Measurements from ENCODE around the gene SMIM7.
A peak's percentile ranks its signal among the peaks of the same experiment; 100 is the strongest.
"Not testable (repeated sequence)": the region's sequence is repeated elsewhere in the genome, so short reads cannot be mapped to it uniquely, and the experiment has no call there.

The SMIM7 gene

GRCh38 chr19:16654140-16654539, 5.8 kb downstream of the SMIM7 start:
- no peak for DNase-seq

GRCh38 chr19:16652854-16653253, 7.1 kb downstream of the SMIM7 start:
- no peak for DNase-seq

DNA sequence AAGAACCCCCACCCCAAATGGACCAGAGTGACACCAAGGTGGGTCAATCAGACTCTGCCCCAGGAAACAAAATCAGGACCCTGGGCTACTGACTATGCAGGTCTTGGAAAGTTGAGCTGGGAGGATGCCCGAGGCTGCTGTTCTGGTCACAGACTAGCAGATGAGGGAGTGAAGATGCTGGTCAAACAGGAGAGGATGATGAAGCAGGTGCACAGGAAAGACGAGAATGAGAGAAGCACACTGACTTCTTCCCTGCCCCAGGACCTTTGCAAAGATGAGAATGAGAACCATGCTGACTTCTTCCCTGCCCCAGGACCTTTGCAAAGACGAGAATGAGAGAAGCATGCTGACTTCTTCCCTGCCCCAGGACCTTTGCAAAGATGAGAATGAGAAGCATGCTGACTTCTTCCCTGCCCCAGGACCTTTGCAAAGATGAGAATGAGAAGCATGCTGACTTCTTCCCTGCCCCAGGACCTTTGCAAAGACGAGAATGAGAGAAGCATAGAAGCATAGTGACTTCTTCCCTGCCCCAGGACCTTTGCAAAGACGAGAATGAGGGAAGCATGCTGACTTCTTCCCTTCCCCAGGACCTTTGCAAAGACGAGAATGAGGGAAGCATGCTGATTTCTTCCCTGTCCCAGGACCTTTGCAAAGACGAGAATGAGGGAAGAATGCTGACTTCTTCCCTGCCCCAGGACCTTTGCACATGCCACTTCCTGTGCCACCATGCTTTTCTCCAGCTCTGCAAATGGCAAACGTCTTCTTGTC, 8.3 kb downstream of the SMIM7 start:
- not testable (repeated sequence) for DNase-seq

- DNase-seq = no peak
Observed at GRCh38 chr19:16650821-16651220, 9.1 kb downstream of the SMIM7 start.

DNA sequence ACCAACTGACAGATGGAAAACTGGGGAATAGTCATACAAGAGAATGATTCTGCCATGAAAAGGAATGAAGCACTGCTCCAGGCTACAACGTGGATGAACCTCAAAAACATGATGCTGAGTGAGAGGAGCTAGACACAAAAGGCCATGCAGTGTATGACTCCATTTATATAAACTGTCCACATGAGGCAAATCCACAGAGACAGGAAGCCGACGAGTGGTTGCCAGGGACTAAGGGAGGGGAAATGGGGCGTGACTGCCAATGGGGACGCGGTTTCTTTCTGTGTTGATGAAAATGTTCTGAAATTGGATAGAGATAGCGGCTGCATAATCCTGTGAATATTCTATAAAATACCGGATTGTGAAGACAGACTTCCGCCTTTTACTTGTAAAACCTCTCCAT, 10.2 kb downstream of the SMIM7 start:
- no peak for DNase-seq

GRCh38 chr19:16645140-16645539, 14.8 kb downstream of the SMIM7 start:
- DNase-seq = no peak

DNA sequence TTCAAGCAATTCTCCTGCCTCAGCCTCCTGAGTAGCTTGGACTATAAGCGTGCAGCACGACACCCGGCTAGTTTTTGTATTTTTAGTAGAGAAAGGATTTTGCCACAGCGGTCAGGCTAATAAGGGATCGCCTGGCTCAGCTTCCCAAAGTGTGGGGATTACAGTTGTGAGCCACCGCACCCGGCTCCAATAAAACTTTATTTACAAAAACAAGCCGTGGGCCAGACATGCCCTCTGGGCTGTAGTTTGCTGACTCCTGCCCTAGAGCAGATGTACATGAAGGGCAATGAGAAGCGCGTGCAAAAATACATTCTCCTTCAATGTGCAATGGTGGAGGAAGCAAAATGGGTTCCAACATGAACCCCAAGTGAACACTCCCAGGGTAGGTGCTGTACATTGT, 18.2 kb downstream of the SMIM7 start:
- DNase-seq = no peak

DNA sequence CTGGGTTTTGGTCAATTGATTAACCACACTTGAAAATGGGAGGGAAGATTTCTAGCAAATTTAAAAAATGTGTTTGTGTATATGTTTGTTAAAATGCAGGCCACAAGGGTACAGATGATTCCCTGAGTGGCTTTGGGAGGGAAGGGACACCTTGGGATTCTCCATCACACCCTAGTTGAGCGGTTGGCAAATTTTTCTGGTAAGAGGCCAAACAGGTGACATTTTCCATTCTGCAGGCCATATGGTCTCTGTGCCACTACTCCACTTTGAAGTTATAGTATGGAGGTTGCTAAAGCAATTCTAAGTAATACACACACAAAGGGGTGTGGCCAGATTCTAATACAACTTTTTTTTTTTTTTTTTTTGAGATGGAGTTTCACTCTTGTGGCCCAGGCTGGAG, 19.0 kb downstream of the SMIM7 start:
- DNase-seq = no peak

GRCh38 chr19:16638666-16639065, 21.3 kb downstream of the SMIM7 start:
- no peak for DNase-seq

GRCh38 chr19:16637535-16637934, 22.4 kb downstream of the SMIM7 start:
- no peak for DNase-seq

DNA sequence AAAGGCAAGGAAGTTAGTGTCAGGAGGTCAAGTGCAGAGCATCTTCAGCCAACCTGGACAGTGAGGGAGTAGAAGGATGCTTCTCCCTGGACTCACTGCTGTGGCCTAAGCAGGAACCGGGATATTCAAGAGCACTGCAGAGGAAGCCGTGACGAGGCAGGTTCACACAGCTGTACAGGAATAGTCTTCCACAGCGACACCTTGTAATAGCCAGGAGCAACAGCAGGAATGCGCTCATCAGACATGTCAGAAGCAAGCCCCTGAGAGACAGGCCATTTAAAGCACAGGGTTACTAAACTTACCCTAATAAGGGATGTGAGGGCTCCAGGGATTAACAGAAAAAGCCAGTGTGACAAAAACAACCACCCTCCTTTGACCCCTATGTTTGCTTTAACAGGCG, 28.5 kb downstream of the SMIM7 start:
- no peak for DNase-seq

- DNase-seq = no peak
Observed at GRCh38 chr19:16628984-16629691, 30.8 kb downstream of the SMIM7 start.

DNA sequence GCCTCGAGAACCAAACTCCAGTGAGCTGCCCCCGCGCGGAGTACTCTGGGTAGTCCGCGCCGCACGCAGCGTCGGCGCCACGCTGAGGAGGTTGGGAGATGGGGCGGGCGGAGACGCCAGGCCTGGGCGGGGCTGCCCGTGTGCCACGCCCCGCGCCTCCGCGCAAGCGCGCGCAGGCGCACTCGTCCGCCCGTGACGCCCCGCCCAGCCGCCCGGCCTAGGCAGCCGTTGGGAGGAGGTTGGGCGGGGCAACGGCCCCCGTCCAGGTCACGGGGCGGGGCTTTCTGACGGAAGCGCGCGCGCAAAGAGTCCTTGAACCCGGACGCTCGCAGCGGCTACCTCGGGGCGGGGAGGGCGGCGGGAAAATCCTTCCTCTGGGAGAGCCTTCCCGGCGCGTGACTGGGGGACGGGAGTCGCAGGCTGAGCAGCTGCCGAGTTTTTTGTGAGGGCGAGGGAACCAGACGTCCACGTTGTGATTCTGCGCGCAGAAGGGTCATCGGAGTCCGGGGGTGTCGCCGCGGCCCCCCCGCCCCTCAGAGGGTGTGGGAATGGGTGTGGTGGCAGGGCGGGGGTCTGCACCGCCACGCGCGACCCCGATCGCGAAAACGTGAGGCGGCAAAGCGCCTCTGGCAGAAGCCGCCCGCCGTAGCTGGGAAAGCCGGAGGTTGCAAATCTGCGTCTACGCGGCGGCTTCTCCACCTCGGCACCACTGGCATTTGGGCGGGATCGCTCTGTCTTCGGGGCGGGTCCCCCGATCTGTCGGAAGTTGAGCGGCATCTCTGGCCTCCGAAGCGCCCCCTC, 31.6 kb downstream of the SMIM7 start, which contains the start of gene MED26:
Gene MED26, minus strand, starts transcription at position 22 of the 801 bp plus-strand sequence. CDS start 261 bp downstream, outside the sequence.
- DNase-seq = peak; percentile 80

- no peak for DNase-seq
Observed at GRCh38 chr19:16627928-16628182, 32.1 kb downstream of the SMIM7 start.

- no peak for DNase-seq
Observed at GRCh38 chr19:16627193-16627927, 32.6 kb downstream of the SMIM7 start.

- DNase-seq = no peak
Observed at GRCh38 chr19:16626796-16627192, 33.1 kb downstream of the SMIM7 start.

- no peak for DNase-seq
Observed at GRCh38 chr19:16625163-16625958, 34.6 kb downstream of the SMIM7 start.

GRCh38 chr19:16624236-16624635, 35.7 kb downstream of the SMIM7 start:
- no peak for DNase-seq

DNA sequence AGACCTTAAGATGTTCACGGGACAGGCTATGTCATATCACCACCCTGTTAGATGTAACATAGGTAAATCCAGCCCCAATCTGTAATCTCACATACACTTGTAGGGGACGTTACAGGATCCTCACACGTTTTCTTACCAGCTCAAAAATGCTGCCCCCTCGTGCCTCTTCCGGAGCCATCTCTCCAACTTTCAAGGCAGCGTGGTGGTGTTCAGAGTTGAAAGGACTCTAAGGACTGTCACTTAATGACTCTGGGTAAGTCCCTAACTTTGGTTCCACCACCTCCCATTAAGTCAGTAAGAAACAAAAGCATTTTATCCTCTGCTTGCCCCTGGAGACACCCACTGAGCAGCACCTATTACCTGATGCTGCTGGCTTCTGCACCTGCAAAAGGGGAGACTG, 36.4 kb downstream of the SMIM7 start:
- DNase-seq = no peak

GRCh38 chr19:16623066-16623465, 36.9 kb downstream of the SMIM7 start:
- no peak for DNase-seq

GRCh38 chr19:16621165-16621800, 38.7 kb downstream of the SMIM7 start:
- DNase-seq = no peak

- DNase-seq = no peak
Observed at GRCh38 chr19:16620584-16620983, 39.4 kb downstream of the SMIM7 start.
